Activated B cell treated with CpG ODN at 0.5 μM for 24 hours (primary cell): Measurements from ENCODE around the gene PRR22. TPM values are rescaled to one million over a fixed set of nuclear protein-coding genes. Genes with fewer than 3 reads are reported as not detected.

Experiments used
- ATAC-seq: fragments of 200-7000 bp; cut with Tn5 transposase; one replicate; pipeline ENCODE4 v1.10.0; 2021; ENCODE audit warnings: low read depth, mild to moderate bottlenecking, moderate library complexity
- CTCF ChIA-PET: fragments of 350-600 bp; sonication (Branson Sonifier 250); formaldehyde crosslinking; loops from one replicate; lab custom pipeline; 2021; ENCODE audit warnings: antibody characterized with exemption; lab: Charles Lee
- POLR2A ChIA-PET: fragments of 350-600 bp; sonication (Branson Sonifier 250); formaldehyde crosslinking; loops from one replicate; lab custom pipeline; 2021; ENCODE audit warnings: antibody characterized with exemption; lab: Charles Lee
- DNase-seq: peaks from one replicate; pipeline ENCODE4 v3.0.0; 2022
- H3K27ac Mint-ChIP-seq: one replicate; pipeline ENCODE4 v1.8.0; 2020; ENCODE audit warnings: mixed read lengths
- H3K27me3 Mint-ChIP-seq: one replicate; pipeline ENCODE4 v1.8.0; 2021; ENCODE audit warnings: mixed read lengths
- H3K36me3 Mint-ChIP-seq: one replicate; pipeline ENCODE4 v1.8.0; 2021; ENCODE audit warnings: low read depth, mixed read lengths
- H3K4me1 Mint-ChIP-seq: one replicate; pipeline ENCODE4 v1.8.0; 2021; ENCODE audit warnings: mixed read lengths
- H3K4me3 Mint-ChIP-seq: one replicate; pipeline ENCODE4 v1.8.0; 2020; ENCODE audit warnings: mild to moderate bottlenecking, mixed read lengths
- H3K9me3 Mint-ChIP-seq: one replicate; pipeline ENCODE4 v1.8.0; 2020; ENCODE audit warnings: mixed read lengths
- CTCF ChIP-seq: fragments of 200-600 bp; IDR thresholded peaks from one replicate; pipeline ENCODE4 v1.8.0; 2022; ENCODE audit warnings: antibody characterized with exemption, mild to moderate bottlenecking
- intact Hi-C: fragments of 100-400 bp; cut with micrococcal nuclease; formaldehyde crosslinking; loops from one replicate; pipeline ENCODE4 v1.15.1; 2024
- total RNA-seq: library from RNA; stranded (reverse); gene quantifications from 2 replicates; pipeline ENCODE4 v1.2.3, GENCODE V29; 2022

The PRR22 gene
- total RNA-seq, 1 donor from 2014 or later, result 9.8 TPM

- Mint-ChIP-seq H3K4me1 (no peaks in the 10 kb centered on the region), H3K9me3 (no peaks in the 10 kb centered on the region), H3K36me3 (no peaks in the 10 kb centered on the region), H3K4me3 (no peak overlapping the region), H3K27ac (no peak overlapping the region), H3K27me3 (no peaks in the 10 kb centered on the region)
- intact Hi-C loops, result no loop called here
- CTCF ChIA-PET, result no interaction called here
- no peak for TF ChIP-seq CTCF
- ATAC-seq (no peak), DNase-seq (no peak)
- POLR2A ChIA-PET, result no interaction called here
Measured at GRCh38 chr19:5773276-5773675, 11.3 kb downstream of the PRR22 start.

GRCh38 chr19:5772416-5772815, 12.1 kb downstream of the PRR22 start:
- H3K27ac Mint-ChIP-seq, result no peak overlapping the region
- intact Hi-C loops, result no loop called here
- no peaks in the 10 kb centered on the region for H3K27me3 Mint-ChIP-seq
- H3K36me3 Mint-ChIP-seq, result no peaks in the 10 kb centered on the region
- H3K4me3 Mint-ChIP-seq, result no peak overlapping the region
- DNase-seq (no peak), ATAC-seq (no peak)
- no peaks in the 10 kb centered on the region for H3K4me1 Mint-ChIP-seq
- no peaks in the 10 kb centered on the region for H3K9me3 Mint-ChIP-seq
- POLR2A ChIA-PET, result no interaction called here
- no peak for TF ChIP-seq CTCF
- CTCF ChIA-PET, result no interaction called here

- Mint-ChIP-seq H3K9me3 (no peaks in the 10 kb centered on the region), H3K4me3 (no peak overlapping the region), H3K27ac (no peak overlapping the region), H3K27me3 (no peaks in the 10 kb centered on the region), H3K36me3 (no peaks in the 10 kb centered on the region), H3K4me1 (no peaks in the 10 kb centered on the region)
- intact Hi-C loops, result no loop called here
- DNase-seq (no peak), ATAC-seq (no peak)
- ChIA-PET POLR2A (no interaction called here), CTCF (no interaction called here)
- no peak for TF ChIP-seq CTCF
Measured at GRCh38 chr19:5767949-5768348, 16.6 kb downstream of the PRR22 start.

- no peak overlapping the region for H3K27ac Mint-ChIP-seq
Measured at GRCh38 chr19:5765220-5765619, 19.3 kb downstream of the PRR22 start.

GRCh38 chr19:5762608-5763217, 21.8 kb downstream of the PRR22 start:
- Mint-ChIP-seq H3K4me3 (no peak overlapping the region), H3K4me1 (no peaks in the 10 kb centered on the region), H3K36me3 (no peaks in the 10 kb centered on the region), H3K27me3 (peaks cover 2% of the 10 kb centered on the region), H3K9me3 (no peaks in the 10 kb centered on the region), H3K27ac (no peak overlapping the region)
- TF ChIP-seq CTCF, result no peak
- DNase-seq, result no peak
- ChIA-PET CTCF (no interaction called here), POLR2A (no interaction called here)
- intact Hi-C loops, result no loop called here
- ATAC-seq, result no peak

More at GRCh38 chr19:5765220-5765619, 19.3 kb downstream of the PRR22 start:
- ATAC-seq (no peak), DNase-seq (no peak)
- Mint-ChIP-seq H3K9me3 (no peaks in the 10 kb centered on the region), H3K4me3 (no peak overlapping the region), H3K36me3 (no peaks in the 10 kb centered on the region), H3K27me3 (no peaks in the 10 kb centered on the region), H3K4me1 (no peaks in the 10 kb centered on the region)
- intact Hi-C loops, result no loop called here
- ChIA-PET POLR2A (no interaction called here), CTCF (no interaction called here)
- no peak for TF ChIP-seq CTCF
